ENCODE measurements around the gene TNFSF10. TPM values are rescaled to one million over a fixed set of nuclear protein-coding genes. Genes with fewer than 3 reads are reported as not detected.

The TNFSF10 gene
- total RNA-seq, 1 donor from 2014 or later, result 94.1 TPM

DNA sequence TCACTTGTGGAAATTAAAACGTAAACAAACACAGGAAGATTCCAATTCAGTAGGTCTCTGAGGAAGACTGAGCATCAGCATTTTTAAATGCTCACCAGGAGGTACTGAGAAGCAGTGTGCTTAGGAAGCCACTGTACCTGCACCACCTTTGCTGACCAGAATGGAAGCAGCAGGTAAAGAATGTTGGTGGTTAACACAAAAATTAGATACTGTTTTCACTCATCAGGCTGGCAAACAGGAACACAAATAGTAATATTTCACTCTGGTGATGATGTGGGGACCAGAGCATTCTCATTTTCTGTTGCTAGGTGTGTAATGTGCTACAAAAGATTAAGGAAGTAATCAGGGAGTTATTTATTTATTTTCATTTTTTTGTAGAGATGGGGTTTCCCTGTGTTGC is 45.1 kb downstream of the TNFSF10 start:
- no peak for DNase-seq (ENCODE audit: low spot score)
- Mint-ChIP-seq H3K36me3 (ENCODE audit: low read depth, unreplicated experiment) (no peaks in the 10 kb centered on the region), H3K4me3 (ENCODE audit: unreplicated experiment) (no peak overlapping the region), H3K9me3 (ENCODE audit: unreplicated experiment) (no peaks in the 10 kb centered on the region), H3K27me3 (ENCODE audit: unreplicated experiment) (peaks cover 3% of the 10 kb centered on the region), H3K27ac (ENCODE audit: unreplicated experiment) (no peak overlapping the region), H3K4me1 (ENCODE audit: unreplicated experiment) (peaks cover 14% of the 10 kb centered on the region)
- TF ChIP-seq, protein P1, sequence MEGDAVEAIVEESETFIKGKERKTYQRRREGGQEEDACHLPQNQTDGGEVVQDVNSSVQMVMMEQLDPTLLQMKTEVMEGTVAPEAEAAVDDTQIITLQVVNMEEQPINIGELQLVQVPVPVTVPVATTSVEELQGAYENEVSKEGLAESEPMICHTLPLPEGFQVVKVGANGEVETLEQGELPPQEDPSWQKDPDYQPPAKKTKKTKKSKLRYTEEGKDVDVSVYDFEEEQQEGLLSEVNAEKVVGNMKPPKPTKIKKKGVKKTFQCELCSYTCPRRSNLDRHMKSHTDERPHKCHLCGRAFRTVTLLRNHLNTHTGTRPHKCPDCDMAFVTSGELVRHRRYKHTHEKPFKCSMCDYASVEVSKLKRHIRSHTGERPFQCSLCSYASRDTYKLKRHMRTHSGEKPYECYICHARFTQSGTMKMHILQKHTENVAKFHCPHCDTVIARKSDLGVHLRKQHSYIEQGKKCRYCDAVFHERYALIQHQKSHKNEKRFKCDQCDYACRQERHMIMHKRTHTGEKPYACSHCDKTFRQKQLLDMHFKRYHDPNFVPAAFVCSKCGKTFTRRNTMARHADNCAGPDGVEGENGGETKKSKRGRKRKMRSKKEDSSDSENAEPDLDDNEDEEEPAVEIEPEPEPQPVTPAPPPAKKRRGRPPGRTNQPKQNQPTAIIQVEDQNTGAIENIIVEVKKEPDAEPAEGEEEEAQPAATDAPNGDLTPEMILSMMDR (IDR thresholded peaks at IDR 0.05; ENCODE audit: unreplicated experiment), result no peak

GRCh38 chr3:172476347-172476746 is 46.9 kb downstream of the TNFSF10 start:
- Mint-ChIP-seq H3K27me3 (ENCODE audit: unreplicated experiment) (peaks cover 3% of the 10 kb centered on the region), H3K4me3 (ENCODE audit: unreplicated experiment) (no peak overlapping the region), H3K4me1 (ENCODE audit: unreplicated experiment) (peaks cover 14% of the 10 kb centered on the region), H3K36me3 (ENCODE audit: low read depth, unreplicated experiment) (no peaks in the 10 kb centered on the region), H3K9me3 (ENCODE audit: unreplicated experiment) (no peaks in the 10 kb centered on the region), H3K27ac (ENCODE audit: unreplicated experiment) (no peak overlapping the region)
- no peak for DNase-seq (ENCODE audit: low spot score)
- TF ChIP-seq, protein P1 (IDR thresholded peaks at IDR 0.05; ENCODE audit: unreplicated experiment), result no peak

DNA sequence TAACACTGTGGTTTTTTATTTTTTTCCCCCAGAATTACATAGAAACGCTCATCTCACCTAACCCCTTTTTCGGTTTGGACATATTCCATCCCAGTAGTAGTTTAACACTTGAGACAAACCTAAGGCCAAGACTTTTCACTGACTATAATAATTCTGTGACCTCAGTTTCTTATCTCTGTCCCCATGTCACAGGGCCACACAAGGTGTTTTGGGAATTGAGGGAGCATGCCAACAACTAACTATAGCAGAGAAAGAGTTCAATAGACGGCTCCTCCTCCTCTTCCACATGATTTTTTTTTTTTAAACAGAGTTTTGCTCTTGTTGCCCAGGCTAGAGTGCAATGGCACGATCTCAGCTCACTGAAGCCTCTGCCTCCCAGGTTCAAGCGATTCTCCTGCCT is 47.5 kb downstream of the TNFSF10 start:
- Mint-ChIP-seq H3K27ac (ENCODE audit: unreplicated experiment) (no peak overlapping the region), H3K4me3 (ENCODE audit: unreplicated experiment) (no peak overlapping the region), H3K4me1 (ENCODE audit: unreplicated experiment) (peaks cover 14% of the 10 kb centered on the region), H3K36me3 (ENCODE audit: low read depth, unreplicated experiment) (no peaks in the 10 kb centered on the region), H3K9me3 (ENCODE audit: unreplicated experiment) (no peaks in the 10 kb centered on the region), H3K27me3 (ENCODE audit: unreplicated experiment) (peaks cover 3% of the 10 kb centered on the region)
- TF ChIP-seq, protein P1 (IDR thresholded peaks at IDR 0.05; ENCODE audit: unreplicated experiment), result no peak
- no peak for DNase-seq (ENCODE audit: low spot score)

- Mint-ChIP-seq H3K27me3 (ENCODE audit: unreplicated experiment) (peaks cover 1% of the 10 kb centered on the region), H3K4me1 (ENCODE audit: unreplicated experiment) (peaks cover 6% of the 10 kb centered on the region), H3K4me3 (ENCODE audit: unreplicated experiment) (no peak overlapping the region), H3K9me3 (ENCODE audit: unreplicated experiment) (no peaks in the 10 kb centered on the region), H3K36me3 (ENCODE audit: low read depth, unreplicated experiment) (no peaks in the 10 kb centered on the region), H3K27ac (ENCODE audit: unreplicated experiment) (no peak overlapping the region)
- no peak for DNase-seq (ENCODE audit: low spot score)
- TF ChIP-seq, protein P1 (IDR thresholded peaks at IDR 0.05; ENCODE audit: unreplicated experiment), result no peak
Observed at GRCh38 chr3:172471903-172472302, 51.3 kb downstream of the TNFSF10 start.

GRCh38 chr3:172470588-172470987 is 52.6 kb downstream of the TNFSF10 start:
- Mint-ChIP-seq H3K36me3 (ENCODE audit: low read depth, unreplicated experiment) (no peaks in the 10 kb centered on the region), H3K4me3 (ENCODE audit: unreplicated experiment) (no peak overlapping the region), H3K4me1 (ENCODE audit: unreplicated experiment) (no peaks in the 10 kb centered on the region), H3K27ac (ENCODE audit: unreplicated experiment) (no peak overlapping the region), H3K27me3 (ENCODE audit: unreplicated experiment) (no peaks in the 10 kb centered on the region), H3K9me3 (ENCODE audit: unreplicated experiment) (no peaks in the 10 kb centered on the region)
- TF ChIP-seq, protein P1 (IDR thresholded peaks at IDR 0.05; ENCODE audit: unreplicated experiment), result no peak
- no peak for DNase-seq (ENCODE audit: low spot score)

Measured in endothelial cell (in vitro differentiated cells).